Stimulated activated CD4-positive, alpha-beta T cell treated with anti-CD3 and anti-CD28 coated beads, Interleukin-2, amount 100 ng/mL, for 4 hours (primary cell): ENCODE measurements around the gene SEMA5A.

Experiments
- DNase-seq: peaks from one replicate; pipeline ENCODE4 v3.0.0-alpha.2; 2020; ENCODE audit warnings: low read depth

Gene SEMA5A

GRCh38 chr5:8993031-8993430, 552.8 kb downstream of the SEMA5A start:
- no peak for DNase-seq
